GM23248 (cell line): Measurements from ENCODE around the gene ACVR1C.

Experiments used
- EZH2 ChIP-seq: fragments of 200-600 bp; sonication (generic); IDR thresholded peaks from 2 replicates; pipeline ENCODE4 v1.6.1; 2018; ENCODE audit warnings: antibody characterized with exemption, mild to moderate bottlenecking; ENCODE audit not compliant: insufficient read depth, poor library complexity, severe bottlenecking
- EZH2phosphoT487 ChIP-seq: fragments of 200-600 bp; sonication (generic); IDR thresholded peaks from 2 replicates; pipeline ENCODE4 v1.6.1; 2018; ENCODE audit warnings: antibody characterized with exemption, moderate library complexity, mild to moderate bottlenecking, low read depth; ENCODE audit not compliant: insufficient read depth

- no peak for TF ChIP-seq EZH2
- no peak for TF ChIP-seq EZH2phosphoT487
Observed at GRCh38 chr2:157523270-157524247, 105.1 kb downstream of the ACVR1C start.
